ENCODE data around the gene GPR156. TPM values are rescaled to one million over a fixed set of nuclear protein-coding genes. Genes with fewer than 3 reads are reported as not detected.
A peak's percentile ranks its signal among the peaks of the same experiment; 100 is the strongest.

Gene GPR156
- total and polyA plus RNA-seq, 2 of the 4 experiments (the other 2 are of a cell fraction), result 0.09 to 0.18 TPM

DNA sequence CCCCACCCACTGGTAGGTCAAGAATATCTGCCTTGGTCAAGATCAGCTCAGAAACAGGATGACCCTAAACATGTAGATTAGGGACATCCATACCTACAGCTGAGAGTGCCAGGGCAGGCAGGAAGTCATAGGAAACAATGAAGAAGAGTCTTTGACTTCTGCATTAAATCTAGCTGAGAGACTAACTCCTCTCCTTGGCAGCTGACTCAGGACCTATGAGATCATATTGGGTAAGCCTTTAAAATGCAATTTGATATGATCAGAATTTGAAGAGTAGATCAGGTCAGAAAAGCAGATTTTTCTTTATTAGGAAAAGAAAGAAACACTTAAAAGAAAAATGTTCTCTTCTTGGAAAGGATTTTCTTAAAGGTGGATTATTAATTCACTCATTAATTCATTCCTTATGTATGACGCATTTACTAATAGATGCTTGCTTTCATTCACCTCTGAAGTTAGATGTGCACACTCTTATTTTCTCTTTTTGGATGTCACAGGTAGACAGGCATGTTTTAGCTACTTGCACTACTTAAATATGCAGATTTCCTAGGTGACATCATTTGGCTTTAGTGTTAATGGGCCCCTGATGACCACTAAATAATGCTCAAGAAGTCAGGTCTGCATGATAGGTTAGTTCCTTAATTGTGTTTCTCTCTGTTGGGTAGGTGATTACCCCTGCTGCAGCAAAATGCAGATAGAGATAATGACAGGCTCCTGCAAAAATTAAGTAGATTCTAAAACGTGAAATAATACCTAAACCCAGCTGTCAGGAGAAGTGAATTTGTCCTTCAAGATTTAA lies 155.1 kb downstream of the GPR156 start:
- no peak overlapping the region; the same call in 1 of the 2 replicates for H3K23ac ChIP-seq (ENCODE audit: low read depth, low read length)
- H3K27ac ChIP-seq (ENCODE audit: insufficient read depth, low read length), result no peak overlapping the region
- no peak overlapping the region for H3K4me2 ChIP-seq (ENCODE audit: low read depth, low read length)
- ChIA-PET CTCF (no interaction called here), POLR2A (ENCODE audit: unreplicated experiment) (no interaction called here)
- no TSS peak for BruUV-seq (replicated peaks)
- H3K56ac ChIP-seq (ENCODE audit: extremely low read depth, insufficient read depth, low read length), result no peak overlapping the region
- H4K20me1 ChIP-seq (ENCODE audit: insufficient read depth, low read length), result no peaks in the 10 kb centered on the region
- H2AK9ac ChIP-seq (replicated peaks; ENCODE audit: low read depth, low read length, poor library complexity), result no peak overlapping the region
- H2AFZ ChIP-seq (replicated peaks; ENCODE audit: low read length, poor library complexity), result no peak overlapping the region
- no peaks in the 10 kb centered on the region for H3K4me1 ChIP-seq (ENCODE audit: control insufficient read depth, insufficient read depth, low read length)
- H3K9me3 ChIP-seq (ENCODE audit: control insufficient read depth, insufficient read depth, low read length), result no peaks in the 10 kb centered on the region
- H4K91ac ChIP-seq (ENCODE audit: insufficient read depth, low read depth, low read length), result no peak overlapping the region
- H3K4ac ChIP-seq (ENCODE audit: low read depth, low read length), result no peak overlapping the region
- ATAC-seq (ENCODE audit: low read depth) (peak; percentile 48; the same call in 1 of the 2 replicates), DNase-seq (peak; percentile 57)
- no peak overlapping the region for H2BK5ac ChIP-seq (ENCODE audit: low read depth, low read length, poor library complexity, severe bottlenecking)
- dilution Hi-C loops (cut with HindIII; ENCODE audit: low sequenced_read_pairs, unreplicated experiment) (no loop called here), intact Hi-C loops (cut with micrococcal nuclease) (no loop called here), in situ Hi-C loops (cut with MboI; ENCODE audit: low sequenced_read_pairs) (no loop called here)
- no peak overlapping the region for H2BK20ac ChIP-seq (ENCODE audit: low read depth, low read length)
- H4K5ac ChIP-seq (ENCODE audit: low read depth, low read length), result no peak overlapping the region
- no peak overlapping the region for H4K8ac ChIP-seq (ENCODE audit: low read depth in 2 of 2, low read length in 2 of 2)
- H3K9ac ChIP-seq (ENCODE audit: low read depth, low read length), result no peak overlapping the region
- no peak overlapping the region for H2BK120ac ChIP-seq (ENCODE audit: low read depth, low read length)
- H3K14ac ChIP-seq (replicated peaks; ENCODE audit: low read depth, low read length), result no peak overlapping the region
- no peak overlapping the region for H2AK5ac ChIP-seq (ENCODE audit: low read depth, low read length)
- H3K9me1 ChIP-seq (ENCODE audit: insufficient read depth, low read length), result no peaks in the 10 kb centered on the region
- H3K27me3 ChIP-seq (ENCODE audit: control insufficient read depth, insufficient read depth, low read length), result no peaks in the 10 kb centered on the region
- 100% methylated on average over 1 of the region's 2 CpGs; no CpG with 5 or more reads in 1 of the 2 experiments for WGBS, 2 experiments (ENCODE audit: extremely low coverage in 2 of 2, insufficient read length in 1 of 2)
- no peak overlapping the region for H3K4me3 ChIP-seq (ENCODE audit: insufficient read depth, low read depth, low read length)
- no peaks in the 10 kb centered on the region for H3K79me1 ChIP-seq (ENCODE audit: low read depth in 1 of 2, low read length in 2 of 2)
- H2BK15ac ChIP-seq (ENCODE audit: low read depth, low read length), result no peak overlapping the region
- H3K18ac ChIP-seq (ENCODE audit: low read depth, low read length), result no peak overlapping the region
- no peak for TF ChIP-seq MXI1 (IDR thresholded peaks at IDR 0.05; ENCODE audit: borderline replicate concordance, low read depth, low read length)
- no peak for TF ChIP-seq CHD1 (IDR thresholded peaks at IDR 0.05; ENCODE audit: low read depth, low read length)
- peak; percentile 15; the same call in 1 of the 2 replicates for TF ChIP-seq CEBPB (IDR thresholded peaks at IDR 0.05; ENCODE audit: low read depth, low read length)
- H3K36me3 ChIP-seq (ENCODE audit: control insufficient read depth, insufficient read depth, low read length), result no peaks in the 10 kb centered on the region
